Measurements from ENCODE around the gene PSD2.
A peak's percentile ranks its signal among the peaks of the same experiment; 100 is the strongest.

Gene PSD2

DNA sequence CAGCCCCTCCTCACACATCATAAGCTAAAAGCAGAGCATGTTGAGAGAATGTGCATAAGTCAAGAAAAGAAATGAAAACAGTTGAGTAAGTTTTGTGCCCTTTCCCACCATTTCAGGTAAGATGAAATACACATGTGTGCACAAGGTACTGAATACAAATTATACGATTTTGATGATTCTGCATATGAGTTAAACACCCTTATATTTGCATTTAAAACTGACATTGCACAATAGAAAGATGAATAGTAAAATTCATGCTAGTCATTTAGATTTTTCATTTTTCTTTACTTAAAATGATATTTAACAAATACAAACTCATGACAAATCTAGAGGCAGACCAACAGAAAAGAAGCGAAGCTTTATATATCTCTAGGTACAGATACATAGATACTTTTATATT lies 24.9 kb upstream of the PSD2 start:
- TF ChIP-seq POLR2A (IDR thresholded peaks at IDR 0.05; ENCODE audit: low read depth, low read length): no peak
- FAIRE-seq (no peak), DNase-seq (ENCODE audit: insufficient read length, low spot score) (no peak)

GRCh38 chr5:139772089-139772791 lies 23.4 kb upstream of the PSD2 start:
- DNase-seq (ENCODE audit: insufficient read length, low spot score) (no peak), FAIRE-seq (no peak)
- no peak for TF ChIP-seq POLR2A (IDR thresholded peaks at IDR 0.05; ENCODE audit: low read depth, low read length)

GRCh38 chr5:139772927-139773690 lies 22.5 kb upstream of the PSD2 start:
- TF ChIP-seq POLR2A (IDR thresholded peaks at IDR 0.05; ENCODE audit: low read depth, low read length): no peak
- FAIRE-seq: no peak
- DNase-seq (ENCODE audit: insufficient read length, low spot score): no peak

- DNase-seq (ENCODE audit: insufficient read length, low spot score): no peak
- TF ChIP-seq POLR2A (IDR thresholded peaks at IDR 0.05; ENCODE audit: low read depth, low read length): no peak
- FAIRE-seq: no peak
Measured at GRCh38 chr5:139774980-139775661, 20.5 kb upstream of the PSD2 start.

DNA sequence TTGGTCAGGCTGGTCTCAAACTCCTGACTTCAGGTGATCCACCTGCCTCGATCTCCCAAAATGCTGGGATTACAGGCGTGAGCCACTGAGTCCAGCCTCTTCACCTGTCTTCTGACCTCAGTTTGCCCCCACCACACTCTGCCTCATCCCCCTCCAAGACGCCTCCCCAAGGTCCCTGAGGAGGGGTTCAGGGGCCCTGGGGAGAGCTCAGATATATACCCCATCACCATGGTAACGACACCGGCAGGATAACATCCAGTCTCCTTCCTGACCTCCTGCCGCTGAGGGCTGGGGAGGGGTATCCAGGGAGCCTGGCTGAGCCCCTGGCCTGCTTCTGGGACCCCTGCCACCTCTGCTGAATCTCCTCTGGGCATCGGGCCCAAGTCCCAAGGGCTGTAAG lies 19.7 kb upstream of the PSD2 start:
- TF ChIP-seq POLR2A (IDR thresholded peaks at IDR 0.05; ENCODE audit: low read depth, low read length): no peak
- FAIRE-seq: no peak

GRCh38 chr5:139776861-139777260 lies 18.7 kb upstream of the PSD2 start:
- DNase-seq (ENCODE audit: insufficient read length, low spot score) (no peak), FAIRE-seq (no peak)
- TF ChIP-seq POLR2A (IDR thresholded peaks at IDR 0.05; ENCODE audit: low read depth, low read length): no peak

More for the DNA sequence above, 19.7 kb upstream of the PSD2 start:
- no peak for DNase-seq (ENCODE audit: insufficient read length, low spot score)

GRCh38 chr5:139783436-139783965 lies 12.1 kb upstream of the PSD2 start:
- FAIRE-seq (no peak), DNase-seq (ENCODE audit: insufficient read length, low spot score) (no peak)
- TF ChIP-seq POLR2A (IDR thresholded peaks at IDR 0.05; ENCODE audit: low read depth, low read length): no peak

DNA sequence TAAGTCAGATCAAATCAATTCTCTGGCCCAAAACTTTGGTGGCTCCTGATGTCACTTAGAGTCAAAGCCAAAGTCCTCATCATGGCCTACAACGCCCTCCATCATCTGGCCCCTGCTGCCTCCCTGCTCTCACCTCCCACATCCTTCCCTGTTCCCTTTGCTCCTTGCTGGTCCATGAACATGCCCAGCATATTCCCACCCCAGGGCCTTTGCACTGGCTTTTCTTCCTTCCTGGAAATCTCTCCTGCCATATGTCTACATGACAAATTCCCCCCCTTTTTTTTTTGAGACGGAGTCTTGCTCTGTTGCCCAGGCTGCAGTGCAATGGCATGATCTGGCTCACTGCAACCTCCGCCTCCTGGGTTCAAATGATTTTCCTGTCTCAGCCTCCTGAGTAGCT lies 11.1 kb upstream of the PSD2 start:
- DNase-seq (ENCODE audit: insufficient read length, low spot score): no peak
- FAIRE-seq: no peak
- no peak for TF ChIP-seq POLR2A (IDR thresholded peaks at IDR 0.05; ENCODE audit: low read depth, low read length)

DNA sequence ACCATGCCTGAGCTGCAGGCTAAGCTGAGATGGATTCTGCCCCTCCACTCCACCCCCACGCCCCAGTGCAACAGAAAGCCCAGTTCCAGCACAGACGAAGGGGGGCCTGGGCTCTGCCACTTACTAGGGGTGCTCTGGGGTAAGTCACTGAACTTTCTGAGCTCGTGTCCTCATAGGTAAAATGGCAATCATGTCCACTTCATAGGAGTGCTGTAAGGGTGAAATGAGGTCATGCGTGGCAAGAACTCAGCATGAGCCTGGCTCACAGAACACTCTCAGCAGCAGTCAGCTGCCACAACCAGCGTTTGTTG lies 8.4 kb upstream of the PSD2 start:
- TF ChIP-seq POLR2A (IDR thresholded peaks at IDR 0.05; ENCODE audit: low read depth, low read length): no peak
- no peak for FAIRE-seq
- no peak for DNase-seq (ENCODE audit: insufficient read length, low spot score)

DNA sequence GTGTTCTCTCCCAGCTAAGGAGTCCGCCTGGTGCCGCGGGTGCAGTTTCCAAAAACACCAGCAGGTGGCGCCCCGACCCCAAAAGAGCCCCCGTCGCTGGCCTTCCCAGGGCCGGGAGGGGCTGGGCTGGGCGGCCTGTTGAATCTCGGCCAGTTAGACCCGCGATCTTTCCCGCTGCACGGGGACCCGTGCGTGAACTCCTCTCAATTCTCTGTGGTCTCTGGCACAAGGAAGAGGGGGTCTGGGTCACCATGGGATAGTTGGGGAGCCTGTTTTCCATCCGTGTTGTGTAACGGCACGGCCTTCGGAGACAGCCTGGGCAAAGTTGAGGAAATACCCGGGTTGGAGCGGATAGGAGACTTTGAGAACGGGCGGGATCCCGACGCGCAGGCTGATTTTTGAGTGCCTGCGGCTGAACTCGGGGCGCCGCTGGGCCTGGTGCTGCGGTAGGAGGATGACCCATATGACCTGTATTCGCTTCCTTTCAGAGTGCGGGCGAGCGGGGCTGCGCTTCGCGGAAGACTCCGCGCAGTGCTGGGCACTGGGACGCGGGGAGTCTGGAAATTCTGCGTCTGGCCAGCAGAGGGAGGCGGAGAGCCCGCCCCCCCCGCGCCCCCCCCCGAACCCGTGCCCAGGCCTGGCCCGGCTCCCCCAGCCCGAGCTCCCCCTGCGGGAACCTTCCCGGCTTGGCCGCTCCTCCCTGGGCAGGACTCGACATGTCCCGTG lies 7.9 kb upstream of the PSD2 start:
- FAIRE-seq (no peak), DNase-seq (ENCODE audit: insufficient read length, low spot score) (peak; percentile 95)
- no peak for TF ChIP-seq POLR2A (IDR thresholded peaks at IDR 0.05; ENCODE audit: low read depth, low read length)

DNA sequence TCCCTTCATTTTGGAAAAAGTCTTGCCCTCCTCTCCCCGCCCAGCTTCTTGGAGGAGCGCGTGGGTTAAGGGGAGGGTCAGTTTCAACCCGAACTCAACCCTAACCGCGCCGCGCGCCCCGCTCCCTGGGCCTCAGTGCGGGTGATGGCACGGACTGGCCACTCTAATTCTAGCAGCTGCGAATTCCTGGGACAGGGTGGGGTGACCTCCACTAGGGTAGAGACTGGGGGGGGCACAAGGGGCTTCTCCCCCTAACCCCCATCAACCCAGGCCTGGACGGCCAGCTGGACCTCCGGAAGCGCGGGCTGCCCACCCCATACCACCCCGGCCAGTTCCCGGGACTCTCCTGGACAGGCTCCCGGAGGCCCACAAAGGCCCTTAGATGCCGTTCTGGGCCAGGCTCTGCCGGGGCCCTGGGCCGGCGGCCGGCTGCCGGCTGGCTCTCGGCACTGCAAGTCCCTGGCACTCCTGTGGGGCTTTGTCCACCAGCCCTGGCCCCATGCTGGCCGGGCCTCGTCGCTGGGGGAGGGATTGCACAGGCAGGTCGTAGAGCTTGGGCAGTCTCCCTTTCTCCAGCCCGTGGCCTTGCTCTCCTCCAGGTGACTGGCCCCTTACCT lies 7.2 kb upstream of the PSD2 start:
- no peak for TF ChIP-seq POLR2A (IDR thresholded peaks at IDR 0.05; ENCODE audit: low read depth, low read length)
- DNase-seq (ENCODE audit: insufficient read length, low spot score) (no peak), FAIRE-seq (no peak)

GRCh38 chr5:139789116-139789844 lies 6.3 kb upstream of the PSD2 start:
- DNase-seq (ENCODE audit: insufficient read length, low spot score) (no peak), FAIRE-seq (no peak)
- no peak for TF ChIP-seq POLR2A (IDR thresholded peaks at IDR 0.05; ENCODE audit: low read depth, low read length)

DNA sequence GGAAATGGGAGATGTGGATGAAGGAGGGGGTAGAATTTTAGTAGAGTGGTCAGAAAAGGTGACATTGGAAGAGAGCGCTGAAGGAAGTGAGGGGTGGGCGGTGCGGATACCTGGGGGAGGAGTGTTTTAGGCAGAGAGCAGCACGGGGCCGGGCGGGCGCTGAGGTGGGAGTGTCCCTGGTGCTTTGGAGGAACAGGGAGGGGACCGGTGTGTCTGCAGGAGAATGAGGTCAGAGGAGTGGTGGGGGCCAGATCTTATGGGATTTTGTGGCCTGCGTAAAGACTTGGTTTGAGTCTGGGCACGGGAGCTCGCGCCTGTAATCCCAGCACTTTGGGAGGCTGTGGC lies 5.8 kb upstream of the PSD2 start:
- TF ChIP-seq POLR2A (IDR thresholded peaks at IDR 0.05; ENCODE audit: low read depth, low read length): no peak
- FAIRE-seq: no peak
- no peak for DNase-seq (ENCODE audit: insufficient read length, low spot score)

Measured in H54 (cell line).